Common myeloid progenitor, CD34-positive (primary cell): ENCODE measurements around the gene GANAB.
"Not testable (repeated sequence)": the region's sequence is repeated elsewhere in the genome, so short reads cannot be mapped to it uniquely, and the experiment has no call there.

Source experiments
- CTCF ChIA-PET: fragments of 350-600 bp; sonication (Branson Sonifier 250); formaldehyde crosslinking; loops from one replicate; lab custom pipeline; 2021; ENCODE audit warnings: antibody characterized with exemption; lab: Charles Lee
- POLR2A ChIA-PET: fragments of 350-600 bp; sonication (Branson Sonifier 250); formaldehyde crosslinking; loops from one replicate; lab custom pipeline; 2021; ENCODE audit warnings: antibody characterized with exemption; lab: Charles Lee
- DNase-seq, 3 donors: peaks; one replicate each; pipeline versions ENCODE4 v3.0.0 to v3.0.0-alpha.2; 2013
- H3K27ac ChIP-seq, 2 experiments: 1 replicate in 1 of 2; 2 replicates in 1 of 2; pipeline ENCODE4 v1.7.0; 2013; ENCODE audit warnings: inconsistent platforms in 2 of 2, low read length in 2 of 2, mild to moderate bottlenecking in 2 of 2, low read depth in 1 of 2, moderate library complexity in 1 of 2; ENCODE audit not compliant: severe bottlenecking in 2 of 2, insufficient read depth in 1 of 2, poor library complexity in 1 of 2
- H3K27me3 ChIP-seq, 5 experiments: replicated peaks in 2 of 5; 1 replicate in 3 of 5; 2 replicates in 2 of 5; pipeline versions ENCODE4 v1.6.1 to v1.7.0; 2013; ENCODE audit warnings: low read length in 4 of 5, mild to moderate bottlenecking in 2 of 5, moderate library complexity in 2 of 5, inconsistent platforms in 1 of 5; ENCODE audit not compliant: insufficient read depth in 5 of 5, control insufficient read depth in 4 of 5
- H3K36me3 ChIP-seq, 4 experiments: 1 replicate in 2 of 4; 2 replicates in 2 of 4; pipeline versions ENCODE4 v1.6.1 to v1.7.0; 2013; ENCODE audit warnings: low read length in 3 of 4, control low read depth in 1 of 4, mild to moderate bottlenecking in 1 of 4; ENCODE audit not compliant: control insufficient read depth in 4 of 4, insufficient read depth in 4 of 4
- H3K4me1 ChIP-seq, 4 experiments: 1 replicate in 3 of 4; 2 replicates in 1 of 4; pipeline versions ENCODE4 v1.6.1 to v1.7.1; 2013; ENCODE audit warnings: low read length in 3 of 4, mild to moderate bottlenecking in 3 of 4, control low read depth in 1 of 4, inconsistent platforms in 1 of 4, moderate library complexity in 1 of 4; ENCODE audit not compliant: control insufficient read depth in 4 of 4, insufficient read depth in 4 of 4; ENCODE audit errors: control extremely low read depth in 1 of 4
- H3K4me3 ChIP-seq, 7 experiments: 1 replicate in 4 of 7; 2 replicates in 3 of 7; pipeline versions ENCODE4 v1.5.1 to v1.7.0; 2013; ENCODE audit warnings: mild to moderate bottlenecking in 7 of 7, low read length in 6 of 7, moderate library complexity in 6 of 7, inconsistent platforms in 2 of 7, low read depth in 2 of 7, control low read depth in 1 of 7; ENCODE audit not compliant: insufficient read depth in 4 of 7, control insufficient read depth in 1 of 7; ENCODE audit errors: extremely low read depth in 1 of 7
- H3K9me3 ChIP-seq, 5 experiments: 1 replicate in 4 of 5; 2 replicates in 1 of 5; pipeline versions ENCODE4 v1.6.1 to v1.7.1; 2013; ENCODE audit warnings: low read length in 4 of 5, mild to moderate bottlenecking in 2 of 5, inconsistent platforms in 1 of 5, low read depth in 1 of 5, moderate library complexity in 1 of 5; ENCODE audit not compliant: control insufficient read depth in 4 of 5, insufficient read depth in 2 of 5; ENCODE audit errors: control extremely low read depth in 1 of 5
- WGBS: methylation state at CpG from one replicate; pipeline ENCODE4 v1.1.5; 2013; ENCODE audit not compliant: insufficient coverage; 5-methylcytosine and 5-hydroxymethylcytosine counted together

Gene GANAB

GRCh38 chr11:62581735-62582134 lies 64.7 kb downstream of the GANAB start:
- H3K27ac ChIP-seq, H3K4me3 ChIP-seq, POLR2A ChIA-PET, H3K4me1 ChIP-seq, H3K9me3 ChIP-seq, H3K27me3 ChIP-seq, DNase-seq: not testable (repeated sequence)
- CTCF ChIA-PET, result interaction anchor here (0.9 kb wide), 1 partner anchor 202 kb away, joined by 4 read pairs; no protein-coding TSS in a partner anchor
- H3K36me3 ChIP-seq, result peaks cover 9 to 63% (median 38%) of the 10 kb centered on the region in 4 experiments
- WGBS, result 100% methylated on average over 4 of the region's 4 CpGs

DNA sequence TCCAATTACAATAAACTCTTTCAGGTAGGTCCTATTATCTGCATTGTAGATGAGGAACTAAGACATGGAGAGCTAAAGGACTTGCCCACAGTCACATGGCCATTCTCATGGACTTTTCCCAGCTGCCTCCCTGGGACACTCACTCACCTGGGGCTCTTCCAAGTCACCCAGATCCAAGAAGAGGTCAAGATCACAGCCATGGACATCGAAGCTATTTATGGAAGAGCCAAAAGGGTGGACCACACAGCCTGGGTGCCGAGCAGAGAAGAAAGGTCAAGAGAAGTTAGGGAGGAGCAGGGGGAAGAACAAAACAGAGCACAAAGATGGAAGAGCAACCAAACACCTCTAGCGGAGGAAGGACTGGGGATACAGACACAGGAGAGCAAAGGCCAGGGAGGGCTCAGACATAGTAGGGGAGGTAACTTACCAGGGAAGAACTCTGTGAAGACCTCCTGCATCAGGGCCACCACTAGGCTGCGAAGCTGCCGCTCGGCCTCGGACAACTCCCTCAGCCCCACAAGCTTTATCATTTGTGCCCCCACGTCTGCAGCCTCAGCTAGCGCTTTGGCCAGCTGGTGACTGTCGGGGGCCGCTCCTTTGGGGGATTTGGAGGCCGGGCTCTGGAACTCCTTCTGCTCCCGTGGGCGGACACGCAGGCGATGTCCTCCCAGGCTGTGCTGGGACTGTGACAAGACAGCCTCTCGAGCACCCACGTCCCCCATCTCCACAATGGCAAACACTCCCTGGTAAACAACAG lies 65.3 kb downstream of the GANAB start:
- peaks cover 12 to 66% (median 41%) of the 10 kb centered on the region in 4 experiments for H3K36me3 ChIP-seq

DNA sequence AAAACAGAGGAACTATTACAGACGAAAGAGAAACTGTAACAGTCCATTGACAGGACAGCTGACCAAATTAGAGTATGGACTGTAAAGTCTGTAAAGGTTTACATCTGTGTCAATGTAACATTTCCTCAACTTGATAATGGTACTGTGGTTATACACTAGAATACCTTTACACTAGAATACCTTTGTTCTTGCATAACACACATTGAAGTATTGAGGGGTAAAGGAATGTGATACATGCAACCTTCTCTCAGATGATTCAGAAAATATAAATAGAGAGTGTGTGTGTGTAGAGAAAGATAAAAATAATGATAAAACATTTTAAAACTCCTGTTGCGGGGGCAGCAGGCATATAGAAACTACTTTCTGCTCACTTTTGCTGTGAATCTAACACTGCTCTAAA lies 67.2 kb downstream of the GANAB start:
- H3K36me3 ChIP-seq, result peaks cover 10 to 62% (median 40%) of the 10 kb centered on the region in 4 experiments
- POLR2A ChIA-PET, result no interaction called here
- no peak overlapping the region for H3K4me3 ChIP-seq
- WGBS, result 100% methylated on average over 1 of the region's 2 CpGs
- H3K27ac ChIP-seq, result no peak overlapping the region
- peaks cover 2 to 15% (median 15%) of the 10 kb centered on the region in 4 experiments for H3K4me1 ChIP-seq
- H3K9me3 ChIP-seq, result no peaks in the 10 kb centered on the region
- no peaks in the 10 kb centered on the region for H3K27me3 ChIP-seq
- CTCF ChIA-PET, result interaction anchor here (1.4 to 1.5 kb wide), 2 partner anchors 9 to 13 kb away, joined by 3 read pairs; no protein-coding TSS in a partner anchor
- DNase-seq, result no peak

More for the DNA sequence above, 65.3 kb downstream of the GANAB start:
- DNase-seq, result no peak
- no peak overlapping the region for H3K27ac ChIP-seq
- no peaks in the 10 kb centered on the region for H3K27me3 ChIP-seq
- H3K9me3 ChIP-seq, result no peaks in the 10 kb centered on the region
- ChIA-PET POLR2A (no interaction called here), CTCF (interaction anchor here (1.4 kb wide), 1 partner anchor 12 kb away, joined by 3 read pairs; no protein-coding TSS in a partner anchor)
- H3K4me1 ChIP-seq, result no peaks in the 10 kb centered on the region
- no peak overlapping the region for H3K4me3 ChIP-seq
- WGBS, result 98% methylated on average over 11 of the region's 18 CpGs

- Histone ChIP-seq H3K27me3 (no peaks in the 10 kb centered on the region), H3K36me3 (peaks cover 10 to 58% (median 35%) of the 10 kb centered on the region in 4 experiments), H3K4me1 (peaks cover 2 to 17% (median 17%) of the 10 kb centered on the region in 4 experiments), H3K27ac (no peak overlapping the region), H3K4me3 (no peak overlapping the region), H3K9me3 (no peaks in the 10 kb centered on the region)
- CTCF ChIA-PET, result interaction anchor here (1.4 to 1.5 kb wide), 2 partner anchors 10 to 13 kb away, joined by 3 read pairs; no protein-coding TSS in a partner anchor
- POLR2A ChIA-PET, result interaction anchor here (0.5 kb wide), 1 partner anchor 149 kb away, joined by 3 read pairs; no protein-coding TSS in a partner anchor
- WGBS, result 98% methylated on average over 6 of the region's 11 CpGs
- no peak for DNase-seq
Measured at GRCh38 chr11:62578541-62578940, 67.9 kb downstream of the GANAB start.

DNA sequence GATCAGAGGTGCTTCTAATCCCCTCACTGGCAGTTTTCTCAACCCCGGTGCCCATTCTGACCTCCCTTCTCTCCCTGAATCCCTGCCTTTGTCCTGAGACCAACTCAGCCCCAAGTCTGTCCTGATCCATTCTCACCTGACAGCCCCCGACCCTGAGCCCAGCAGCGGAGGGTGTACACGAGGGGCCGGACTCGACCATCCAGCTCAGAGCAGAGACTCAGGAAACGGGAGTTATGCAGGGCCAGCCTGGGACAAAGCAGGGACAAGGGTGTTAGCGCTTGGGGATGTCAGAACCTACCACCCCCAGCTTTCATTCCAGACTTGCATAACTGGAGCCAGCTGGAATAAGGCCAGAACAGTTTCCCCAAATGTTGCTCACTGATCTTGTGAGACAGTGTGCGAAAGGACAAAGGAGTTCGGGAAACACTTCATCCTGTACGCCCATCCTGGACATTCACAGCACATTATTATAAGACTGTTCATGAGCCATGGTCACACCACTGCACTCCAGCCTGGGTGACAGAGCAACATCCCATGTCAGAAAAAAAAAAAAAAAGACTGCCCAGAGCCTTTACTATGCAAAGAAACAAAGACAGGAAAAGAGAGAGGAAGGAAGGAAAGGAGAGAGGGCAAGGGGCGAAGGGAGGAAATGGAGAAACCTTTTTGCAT lies 69.2 kb downstream of the GANAB start:
- Histone ChIP-seq H3K4me1 (peaks cover 8 to 26% (median 25%) of the 10 kb centered on the region in 4 experiments), H3K4me3 (no peak overlapping the region), H3K36me3 (peaks cover 10 to 57% (median 37%) of the 10 kb centered on the region in 4 experiments), H3K27me3 (no peaks in the 10 kb centered on the region), H3K9me3 (no peaks in the 10 kb centered on the region), H3K27ac (no peak overlapping the region)
- 84% methylated on average over 5 of the region's 12 CpGs for WGBS
- ChIA-PET CTCF (interaction anchor here (1.8 kb wide), 1 partner anchor 15 kb away, joined by 8 read pairs; the partner anchor contains the start of gene TUT1), POLR2A (interaction anchor here (0.6 kb wide), 1 partner anchor 1628 kb away, joined by 3 read pairs; no protein-coding TSS in a partner anchor)
- no peak for DNase-seq

- ChIA-PET POLR2A (interaction anchor here (3.3 kb wide), 1 partner anchor 16 kb away, joined by 25 read pairs; the partner anchor contains the start of gene TUT1), CTCF (interaction anchor here (0.7 to 2.4 kb wide), 6 partner anchors 9 to 182 kb away, joined by 3 to 21 read pairs (median 3); partner anchors contain the start of genes LRRN4CL and TUT1)
- DNase-seq, result no peak
- peaks cover 10 to 38% (median 30%) of the 10 kb centered on the region in 4 experiments for H3K4me1 ChIP-seq
- no peak overlapping the region for H3K27ac ChIP-seq
- no peak overlapping the region for H3K4me3 ChIP-seq
- WGBS, result 98% methylated on average over 9 of the region's 14 CpGs
- no peaks in the 10 kb centered on the region for H3K9me3 ChIP-seq
- H3K36me3 ChIP-seq, result peaks cover 13 to 57% (median 40%) of the 10 kb centered on the region in 4 experiments
- no peaks in the 10 kb centered on the region for H3K27me3 ChIP-seq
Measured at GRCh38 chr11:62575837-62576236, 70.6 kb downstream of the GANAB start.
